Urinary bladder (tissue), 4 donors: ENCODE data around the gene MIP. TPM values are rescaled to one million over a fixed set of nuclear protein-coding genes. Genes with fewer than 3 reads are reported as not detected.
"Not testable (repeated sequence)": the region's sequence is repeated elsewhere in the genome, so short reads cannot be mapped to it uniquely, and the experiment has no call there.

Experiments used
- DNase-seq: peaks from one replicate; pipeline ENCODE4 v3.0.0-alpha.2; 2015; ENCODE audit errors: extremely low spot score
- H3K27ac ChIP-seq: one replicate; pipeline ENCODE4 v1.5.1; 2013; ENCODE audit warnings: low read depth, mild to moderate bottlenecking, moderate library complexity
- H3K36me3 ChIP-seq: one replicate; pipeline ENCODE4 v1.6.1; 2013; ENCODE audit warnings: mild to moderate bottlenecking, moderate library complexity; ENCODE audit not compliant: insufficient read depth
- H3K4me1 ChIP-seq: one replicate; pipeline ENCODE4 v1.6.1; 2013; ENCODE audit warnings: mild to moderate bottlenecking, moderate library complexity; ENCODE audit not compliant: insufficient read depth
- H3K4me3 ChIP-seq: one replicate; pipeline ENCODE4 v1.5.1; 2013; ENCODE audit warnings: low read depth, low read length
- WGBS: extraction: QIAGEN DNeasy Blood & Tissue Kit; methylation state at CpG from one replicate; pipeline ENCODE4 v1.1.7; 2013; 5-methylcytosine and 5-hydroxymethylcytosine counted together
- polyA plus RNA-seq: library from polyadenylated mRNA; stranded (reverse); fragments of 200-250 nt; gene quantifications from one replicate; pipeline ENCODE4 v1.2.3, GENCODE V29; 2013
- total RNA-seq: library from RNA; depleted of rRNA; stranded (reverse); fragments of >200 nt; gene quantifications from one replicate; pipeline ENCODE4 v1.2.3, GENCODE V29; 2014
- donor health status: healthy with polysubstance abuse.
- donor health status: healthy.

Gene MIP
- total and polyA plus RNA-seq, 2 donors: not detected

DNA sequence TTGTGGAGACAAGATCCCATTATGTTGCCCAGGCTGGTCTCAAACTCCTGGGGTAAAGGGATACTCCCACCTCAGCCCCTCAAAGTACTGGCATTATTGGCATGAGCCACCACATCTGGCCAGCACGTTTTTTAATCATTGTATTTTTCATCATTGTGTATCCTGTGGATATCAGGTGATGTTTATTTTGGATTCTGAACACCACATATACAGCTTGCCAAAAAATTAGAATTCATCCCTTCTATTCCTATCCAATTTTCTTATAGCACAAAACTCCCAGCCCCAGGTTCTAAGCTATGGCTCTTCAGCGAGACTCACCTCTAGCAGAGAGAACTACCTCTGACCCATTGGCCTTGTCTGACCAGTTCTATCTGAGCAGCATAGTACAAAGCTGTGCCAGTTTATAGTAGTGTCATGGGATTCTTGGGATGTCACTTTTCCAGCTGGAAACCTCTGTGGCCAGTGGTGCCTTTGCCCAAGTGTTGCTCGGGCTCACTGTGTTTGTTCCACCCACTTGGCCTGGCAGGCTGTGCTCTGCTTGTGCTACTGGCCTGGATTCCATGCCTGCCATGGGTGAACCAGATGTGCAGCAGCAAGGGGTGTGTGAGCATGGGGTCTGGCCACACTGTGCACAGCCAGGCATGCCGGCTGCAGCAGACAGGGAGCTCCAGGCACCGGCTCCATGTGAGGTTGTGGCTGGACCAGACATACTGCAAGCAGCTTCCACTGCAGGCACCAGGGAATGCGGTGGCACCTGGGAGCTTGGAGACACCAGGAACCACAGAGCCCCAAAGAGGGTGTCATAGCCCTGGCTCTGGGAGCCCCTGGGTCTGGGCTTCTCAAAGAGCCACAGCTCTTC, 42.4 kb downstream of the MIP start:
- no peaks in the 10 kb centered on the region for H3K36me3 ChIP-seq
- 83% methylated on average over 6 of the region's 6 CpGs for WGBS
- H3K27ac ChIP-seq: no peak overlapping the region
- H3K4me1 ChIP-seq: no peaks in the 10 kb centered on the region
- no peak for DNase-seq
- H3K4me3 ChIP-seq: no peak overlapping the region

DNA sequence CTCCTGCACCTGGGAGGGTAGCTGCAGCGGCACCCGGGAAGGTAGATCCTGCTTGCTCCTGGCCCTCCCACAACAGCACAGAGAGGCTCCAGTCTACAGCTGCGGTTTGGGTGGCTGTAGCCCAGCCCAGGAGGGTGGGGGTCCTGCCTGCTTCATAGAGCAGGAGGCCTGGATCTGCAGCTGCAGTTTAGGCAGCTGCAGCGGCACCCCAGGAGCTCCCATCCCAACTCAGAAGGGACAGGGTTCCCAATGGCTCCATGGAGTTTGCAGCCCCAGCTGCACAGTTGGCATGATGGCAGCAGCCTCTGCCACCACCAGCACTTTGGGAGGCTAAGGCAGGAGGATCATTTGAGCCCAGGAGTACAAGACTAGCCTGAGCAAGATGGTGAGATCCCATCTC, 43.7 kb downstream of the MIP start:
- DNase-seq: no peak
- no peaks in the 10 kb centered on the region for H3K36me3 ChIP-seq
- H3K27ac ChIP-seq: no peak overlapping the region
- H3K4me1 ChIP-seq: no peaks in the 10 kb centered on the region
- no peak overlapping the region for H3K4me3 ChIP-seq
- 90% methylated on average over 4 of the region's 4 CpGs for WGBS

DNA sequence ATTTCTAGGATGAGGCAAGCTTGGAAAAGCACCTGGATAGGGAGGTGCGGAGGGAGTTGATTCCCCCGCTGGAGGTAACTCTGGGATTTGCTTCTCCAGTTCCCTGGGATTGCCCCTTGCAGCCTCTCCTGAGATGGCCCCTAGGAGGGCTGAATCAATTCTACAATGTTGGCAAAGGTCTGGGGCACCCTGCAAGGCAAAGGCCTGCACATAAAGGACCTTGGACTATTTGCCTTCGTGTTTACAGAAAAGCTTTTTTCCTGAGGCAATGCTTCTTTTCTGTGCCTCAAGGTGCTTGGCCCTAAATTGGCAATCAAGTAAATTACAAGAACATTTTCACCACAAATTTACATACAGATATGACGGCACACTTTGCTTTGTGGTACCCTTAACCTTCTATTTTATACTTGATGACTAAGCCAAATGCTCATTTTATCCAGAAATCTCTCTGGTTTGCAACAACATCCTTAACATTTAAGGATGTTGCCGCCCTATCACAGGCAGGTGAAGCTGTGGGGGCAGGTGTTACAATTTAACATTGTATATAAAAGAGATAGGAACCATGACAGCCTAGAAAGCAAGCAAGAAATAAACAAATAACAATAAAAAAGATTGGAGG, 45.5 kb downstream of the MIP start:
- WGBS: 90% methylated on average over 5 of the region's 5 CpGs

DNA sequence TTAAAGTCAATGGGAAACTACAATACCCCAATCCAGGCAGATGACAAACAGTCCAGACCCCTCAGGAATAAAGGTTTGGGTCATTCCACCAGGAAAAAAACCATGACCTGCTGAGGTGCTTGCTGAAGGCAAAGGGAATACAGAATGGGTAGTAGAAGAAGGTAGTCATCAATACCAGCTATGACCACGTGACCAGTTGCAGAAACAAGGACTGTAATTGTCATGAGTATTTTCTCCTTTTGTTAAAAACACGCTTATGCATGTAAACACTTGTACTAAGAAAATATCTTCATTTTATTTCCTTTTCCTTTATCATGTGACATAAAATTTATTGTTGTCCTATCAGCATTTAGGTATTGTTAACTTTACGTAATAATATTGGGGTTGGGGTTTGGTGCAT, 50.2 kb downstream of the MIP start:
- DNase-seq, H3K4me3 ChIP-seq, H3K27ac ChIP-seq, H3K36me3 ChIP-seq, H3K4me1 ChIP-seq: not testable (repeated sequence)
- WGBS: 55% methylated on average over 3 of the region's 3 CpGs

More for the DNA sequence above, 45.5 kb downstream of the MIP start:
- no peak for DNase-seq
- H3K4me1 ChIP-seq: no peaks in the 10 kb centered on the region
- H3K27ac ChIP-seq: no peak overlapping the region
- H3K4me3 ChIP-seq: no peak overlapping the region
- H3K36me3 ChIP-seq: no peaks in the 10 kb centered on the region

DNA sequence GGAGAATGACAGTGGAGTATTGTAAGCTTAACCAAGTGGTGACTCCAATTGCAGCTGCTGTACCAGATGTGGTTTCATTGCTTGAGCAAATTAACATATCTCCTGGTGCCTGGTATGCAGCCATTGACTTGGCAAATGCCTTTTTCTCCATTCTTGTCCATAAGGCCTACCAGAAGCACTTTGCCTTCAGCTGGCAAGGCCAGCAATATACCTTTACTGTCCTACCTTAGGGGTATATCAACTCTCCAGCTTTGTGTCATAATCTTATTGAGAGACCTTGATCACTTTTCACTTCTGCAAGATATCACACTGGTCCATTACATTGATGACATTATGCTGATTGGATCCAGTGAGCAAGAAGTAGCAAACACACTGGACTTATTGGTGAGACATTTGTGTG, 52.8 kb downstream of the MIP start:
- H3K4me1 ChIP-seq, H3K27ac ChIP-seq, DNase-seq, H3K4me3 ChIP-seq, H3K36me3 ChIP-seq: not testable (repeated sequence)

DNA sequence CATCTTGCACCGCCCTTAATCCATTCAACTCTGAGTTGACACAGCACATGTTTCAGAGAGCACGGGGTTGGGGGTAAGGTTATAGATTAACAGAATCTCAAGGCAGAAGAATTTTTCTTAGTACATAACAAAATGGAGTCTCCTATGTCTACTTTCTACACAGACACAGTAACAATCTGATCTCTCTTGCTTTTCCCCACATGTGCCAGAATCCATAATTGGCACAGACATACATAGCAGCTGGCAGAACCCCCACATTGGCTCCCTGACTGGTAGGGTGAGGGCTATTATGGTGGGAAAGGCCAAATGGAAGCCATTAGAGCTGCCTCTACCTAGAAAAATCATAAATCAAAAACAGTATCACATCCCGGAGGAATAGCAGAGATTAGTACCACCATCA, 53.3 kb downstream of the MIP start:
- 96% methylated on average over 1 of the region's 3 CpGs for WGBS

More for the DNA sequence above, 53.3 kb downstream of the MIP start:
- H3K4me3 ChIP-seq, H3K27ac ChIP-seq, DNase-seq, H3K36me3 ChIP-seq, H3K4me1 ChIP-seq: not testable (repeated sequence)

Other genes starting within 250 kb of the MIP start
- gene RNF41, start 232.7 kb downstream of the MIP start, total RNA-seq: 42.9 TPM
- gene RNF41, start 232.7 kb downstream of the MIP start, polyA plus RNA-seq: 37.8 TPM
- gene NABP2, start 230.3 kb downstream of the MIP start, total RNA-seq: 15.7 TPM
- 31.0 TPM for gene NABP2, start 230.3 kb downstream of the MIP start, polyA plus RNA-seq
- not detected for gene SLC39A5, start 224.6 kb downstream of the MIP start, total RNA-seq
- gene SLC39A5, start 224.6 kb downstream of the MIP start, polyA plus RNA-seq: 0.30 TPM
- 10.2 TPM for gene ANKRD52, start 196.3 kb downstream of the MIP start, total RNA-seq
- gene ANKRD52, start 196.3 kb downstream of the MIP start, polyA plus RNA-seq: 14.4 TPM
- 6.9 TPM for gene COQ10A, start 187.7 kb downstream of the MIP start, total RNA-seq
- gene COQ10A, start 187.7 kb downstream of the MIP start, polyA plus RNA-seq: 13.8 TPM
- 64.3 TPM for gene CS, start 154.3 kb downstream of the MIP start, total RNA-seq
- gene CS, start 154.3 kb downstream of the MIP start, polyA plus RNA-seq: 101 TPM
- 53.8 TPM for gene CNPY2, start 138.7 kb downstream of the MIP start, total RNA-seq
- 75.6 TPM for gene CNPY2, start 138.7 kb downstream of the MIP start, polyA plus RNA-seq
- 64.7 TPM for gene PAN2, start 120.7 kb downstream of the MIP start, total RNA-seq
- 31.1 TPM for gene PAN2, start 120.7 kb downstream of the MIP start, polyA plus RNA-seq
- not detected for gene IL23A, start 115.8 kb downstream of the MIP start, total RNA-seq
- 0.89 TPM for gene IL23A, start 115.8 kb downstream of the MIP start, polyA plus RNA-seq
- 156 TPM for gene STAT2, start 94.5 kb downstream of the MIP start, total RNA-seq
- 66.3 TPM for gene STAT2, start 94.5 kb downstream of the MIP start, polyA plus RNA-seq
- gene APOF, start 91.8 kb downstream of the MIP start, total RNA-seq: not detected
- gene APOF, start 91.8 kb downstream of the MIP start, polyA plus RNA-seq: 0.13 TPM
- 8.9 TPM for gene TIMELESS, start 5.2 kb downstream of the MIP start, total RNA-seq
- gene TIMELESS, start 5.2 kb downstream of the MIP start, polyA plus RNA-seq: 6.2 TPM
- 2.0 TPM for gene SPRYD4, start 13.9 kb upstream of the MIP start, total RNA-seq
- 2.4 TPM for gene SPRYD4, start 13.9 kb upstream of the MIP start, polyA plus RNA-seq
- 0.79 TPM for gene GLS2, start 33.5 kb upstream of the MIP start, total RNA-seq
- gene GLS2, start 33.5 kb upstream of the MIP start, polyA plus RNA-seq: 0.90 TPM
- 27.5 TPM for gene RBMS2, start 67.2 kb upstream of the MIP start, total RNA-seq
- 11.2 TPM for gene RBMS2, start 67.2 kb upstream of the MIP start, polyA plus RNA-seq
- gene BAZ2A, start 175.7 kb upstream of the MIP start, total RNA-seq: 27.4 TPM
- 30.9 TPM for gene BAZ2A, start 175.7 kb upstream of the MIP start, polyA plus RNA-seq
- 175 TPM for gene ATP5F1B, start 191.3 kb upstream of the MIP start, total RNA-seq
- gene ATP5F1B, start 191.3 kb upstream of the MIP start, polyA plus RNA-seq: 583 TPM
- gene PTGES3, start 233.6 kb upstream of the MIP start, total RNA-seq: 118 TPM
- gene PTGES3, start 233.6 kb upstream of the MIP start, polyA plus RNA-seq: 184 TPM